Prostate gland (tissue), 2 donors: ENCODE measurements around the gene SLC17A7.

ENCODE experiments used
- POLR2A ChIP-seq: fragments of 450-650 bp; IDR thresholded peaks from one replicate; pipeline ENCODE4 v1.6.1; 2016; ENCODE audit warnings: antibody characterized with exemption, mild to moderate bottlenecking
- POLR2AphosphoS5 ChIP-seq: sonication (generic); formaldehyde crosslinking; IDR thresholded peaks from one replicate; pipeline ENCODE4 v1.6.1; 2017; ENCODE audit warnings: antibody characterized with exemption
- TF ChIP-seq, protein P1 (sequence below), 4 experiments: fragments of 200-600 bp in 2 of 4; fragments of 450-650 bp in 2 of 4; sonication (generic) in 2 of 4; IDR thresholded peaks; 1 replicate in 3 of 4; 2 replicates in 1 of 4; pipeline ENCODE4 v1.5.1; 2016 to 2019; ENCODE audit warnings: antibody characterized with exemption in 4 of 4, mild to moderate bottlenecking in 2 of 4, moderate library complexity in 2 of 4

DNA sequence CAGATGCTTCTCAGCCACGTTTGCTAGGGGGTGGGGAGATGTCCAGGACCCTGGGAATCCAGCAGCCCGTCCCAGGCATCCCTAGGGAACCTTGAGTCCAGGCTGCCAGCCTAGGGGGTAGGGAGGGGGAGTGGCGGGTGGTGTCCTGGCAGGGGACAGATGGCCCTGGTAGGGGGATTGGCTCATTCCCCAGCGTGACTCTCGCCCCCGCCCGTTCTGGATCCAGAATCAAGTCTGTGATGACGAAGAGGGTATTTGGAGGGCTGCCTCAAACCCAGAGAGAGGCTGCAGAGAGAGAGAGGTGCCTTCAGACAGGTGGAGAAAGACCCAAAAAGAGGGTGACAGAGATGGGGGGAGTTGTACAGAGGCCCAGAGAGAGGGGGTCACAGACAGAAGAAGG lies 4.1 kb downstream of the SLC17A7 start:
- TF ChIP-seq, protein P1, sequence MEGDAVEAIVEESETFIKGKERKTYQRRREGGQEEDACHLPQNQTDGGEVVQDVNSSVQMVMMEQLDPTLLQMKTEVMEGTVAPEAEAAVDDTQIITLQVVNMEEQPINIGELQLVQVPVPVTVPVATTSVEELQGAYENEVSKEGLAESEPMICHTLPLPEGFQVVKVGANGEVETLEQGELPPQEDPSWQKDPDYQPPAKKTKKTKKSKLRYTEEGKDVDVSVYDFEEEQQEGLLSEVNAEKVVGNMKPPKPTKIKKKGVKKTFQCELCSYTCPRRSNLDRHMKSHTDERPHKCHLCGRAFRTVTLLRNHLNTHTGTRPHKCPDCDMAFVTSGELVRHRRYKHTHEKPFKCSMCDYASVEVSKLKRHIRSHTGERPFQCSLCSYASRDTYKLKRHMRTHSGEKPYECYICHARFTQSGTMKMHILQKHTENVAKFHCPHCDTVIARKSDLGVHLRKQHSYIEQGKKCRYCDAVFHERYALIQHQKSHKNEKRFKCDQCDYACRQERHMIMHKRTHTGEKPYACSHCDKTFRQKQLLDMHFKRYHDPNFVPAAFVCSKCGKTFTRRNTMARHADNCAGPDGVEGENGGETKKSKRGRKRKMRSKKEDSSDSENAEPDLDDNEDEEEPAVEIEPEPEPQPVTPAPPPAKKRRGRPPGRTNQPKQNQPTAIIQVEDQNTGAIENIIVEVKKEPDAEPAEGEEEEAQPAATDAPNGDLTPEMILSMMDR (IDR thresholded peaks at IDR 0.05), result no peak
- TF ChIP-seq POLR2AphosphoS5, result no peak
- no peak for TF ChIP-seq POLR2A
